HCT116 (cell line): Measurements from ENCODE around the gene KRT85. TPM values are rescaled to one million over a fixed set of nuclear protein-coding genes. Genes with fewer than 3 reads are reported as not detected.

Experiments
- ATAC-seq: fragments of 200-7000 bp; cut with Tn5 transposase; 2 replicates; pipeline ENCODE4 v1.9.1; 2020; ENCODE audit warnings: mild to moderate bottlenecking, moderate library complexity
- BruUV-seq: library from RNA; stranded (reverse); fragments of 400-500 nt; replicated peaks from 2 replicates; lab custom pipeline; 2021; lab: Mats Ljungman, UMichigan
- CTCF ChIA-PET: fragments of 300-600 bp; sonication (Branson Sonifier 250); formaldehyde crosslinking; loops from one replicate; lab custom pipeline; 2021; ENCODE audit warnings: antibody characterized with exemption; lab: Charles Lee
- POLR2A ChIA-PET: fragments of 300-600, 350-600 bp; sonication (Branson Sonifier 250); formaldehyde crosslinking; loops from one replicate; lab custom pipeline; 2021; ENCODE audit warnings: antibody characterized with exemption; lab: Charles Lee
- RAD21 ChIA-PET, 2 experiments: fragments of 300-600 bp; sonication (Branson Sonifier 250); formaldehyde crosslinking; loops; one replicate each; lab custom pipeline; 2023; ENCODE audit warnings: low total read pairs in 2 of 2; ENCODE audit not compliant: uncharacterized antibody in 2 of 2, unreplicated experiment in 2 of 2, low non-redundant PET in 1 of 2; lab: Charles Lee
- DNase-seq: peaks from one replicate; pipeline ENCODE4 v3.0.0-alpha.2; 2010; ENCODE audit warnings: low read depth, low spot score
- H2AFZ ChIP-seq: fragments of 200-600 bp; shearing (Covaris generic), sonication (generic); 2 replicates; pipeline ENCODE4 v1.6.1; 2017; ENCODE audit warnings: low read depth, mixed run types, mixed read lengths, antibody characterized with exemption, low read length; ENCODE audit not compliant: poor library complexity, severe bottlenecking
- H3K27ac ChIP-seq: 2 replicates; pipeline ENCODE4 v1.5.1; 2012; ENCODE audit warnings: low read depth, low read length
- H3K27me3 ChIP-seq: fragments of 200-600 bp; sonication (generic); 2 replicates; pipeline ENCODE4 v1.6.1; 2016; ENCODE audit warnings: mixed run types, low read length, mixed read lengths; ENCODE audit not compliant: insufficient read depth
- H3K36me3 ChIP-seq, 2 experiments: fragments of 200-500 bp in 1 of 2; fragments of 200-600 bp in 1 of 2; sonication (Bioruptor generic) in 1 of 2; sonication (generic) in 1 of 2; 2 replicates each; pipeline versions ENCODE4 v1.5.1 to v1.6.1; 2014 to 2016; ENCODE audit warnings: low read length in 2 of 2, inconsistent platforms in 1 of 2, mixed read lengths in 1 of 2, mixed run types in 1 of 2; ENCODE audit not compliant: insufficient read depth in 2 of 2, control insufficient read depth in 1 of 2
- H3K4me1 ChIP-seq, 2 experiments: fragments of 200-600 bp in 1 of 2; sonication (generic) in 1 of 2; 2 replicates each; pipeline versions ENCODE4 v1.5.1 to v1.6.1; 2012 to 2017; ENCODE audit warnings: low read length in 2 of 2, inconsistent platforms in 1 of 2, mild to moderate bottlenecking in 1 of 2, mixed read lengths in 1 of 2, mixed run types in 1 of 2, moderate library complexity in 1 of 2; ENCODE audit not compliant: insufficient read depth in 2 of 2, control insufficient read depth in 1 of 2
- H3K4me2 ChIP-seq: fragments of 200-600 bp; sonication (generic); 2 replicates; pipeline ENCODE4 v1.6.1; 2017; ENCODE audit warnings: mixed run types, low read length, mixed read lengths
- H3K4me3 ChIP-seq, 2 experiments: fragments of 200-600 bp in 1 of 2; sonication (generic) in 1 of 2; replicated peaks in 1 of 2; 2 replicates each; pipeline ENCODE4 v1.5.1; 2011 to 2016; ENCODE audit warnings: low read length in 2 of 2, control low read depth in 1 of 2, low read depth in 1 of 2, mild to moderate bottlenecking in 1 of 2, mixed read lengths in 1 of 2, mixed run types in 1 of 2
- H3K79me2 ChIP-seq: fragments of 200-600 bp; sonication (generic); 2 replicates; pipeline ENCODE4 v1.6.1; 2017; ENCODE audit warnings: mild to moderate bottlenecking, mixed run types, low read length, moderate library complexity, mixed read lengths; ENCODE audit not compliant: insufficient read depth
- H3K9ac ChIP-seq: fragments of 200-600 bp; sonication (generic); 2 replicates; pipeline ENCODE4 v1.6.1; 2016; ENCODE audit warnings: low read length, mixed read lengths
- H3K9me2 ChIP-seq: fragments of 200-600 bp; sonication (generic), shearing (Covaris generic); 2 replicates; pipeline ENCODE4 v1.6.1; 2017; ENCODE audit warnings: mixed run types, mild to moderate bottlenecking, moderate library complexity; ENCODE audit not compliant: insufficient read depth
- H3K9me3 ChIP-seq, 2 experiments: fragments of 200-500 bp in 1 of 2; fragments of 200-600 bp in 1 of 2; sonication (Bioruptor generic) in 1 of 2; sonication (generic) in 1 of 2; 2 replicates each; pipeline ENCODE4 v1.6.1; 2014 to 2017; ENCODE audit warnings: low read length in 2 of 2, mixed read lengths in 2 of 2, inconsistent platforms in 1 of 2, low read depth in 1 of 2, mild to moderate bottlenecking in 1 of 2, mixed run types in 1 of 2, moderate library complexity in 1 of 2; ENCODE audit not compliant: control insufficient read depth in 1 of 2, insufficient read depth in 1 of 2
- H4K20me1 ChIP-seq: fragments of 200-600 bp; sonication (generic), shearing (Covaris generic); 2 replicates; pipeline ENCODE4 v1.6.1; 2017; ENCODE audit warnings: mixed run types, mild to moderate bottlenecking, moderate library complexity; ENCODE audit not compliant: insufficient read depth
- EGR1 ChIP-seq: IDR thresholded peaks from 2 replicates; pipeline ENCODE4 v1.6.1; 2012; ENCODE audit warnings: low read depth
- ELF1 ChIP-seq: IDR thresholded peaks from 2 replicates; pipeline ENCODE4 v1.6.1; 2012; ENCODE audit warnings: low read depth, borderline replicate concordance
- EZH2 ChIP-seq: fragments of 200-600 bp; sonication (generic); IDR thresholded peaks from 2 replicates; pipeline ENCODE4 v1.6.1; 2017; ENCODE audit warnings: antibody characterized with exemption, mixed run types
- FOSL1 ChIP-seq: IDR thresholded peaks from 2 replicates; pipeline ENCODE4 v1.6.1; 2012; ENCODE audit warnings: low read depth
- JUND ChIP-seq: IDR thresholded peaks from 2 replicates; pipeline ENCODE4 v1.6.1; 2012
- POLR2AphosphoS5 ChIP-seq: IDR thresholded peaks from 2 replicates; pipeline ENCODE4 v1.6.1; 2011; ENCODE audit warnings: mild to moderate bottlenecking, low read depth, low read length, moderate library complexity
- RAD21 ChIP-seq: IDR thresholded peaks from 2 replicates; pipeline ENCODE4 v1.6.1; 2012; ENCODE audit warnings: low read depth, mild to moderate bottlenecking
- SIN3A ChIP-seq: IDR thresholded peaks from 2 replicates; pipeline ENCODE4 v1.6.1; 2012; ENCODE audit warnings: low read depth
- SRF ChIP-seq: IDR thresholded peaks from 2 replicates; pipeline ENCODE4 v1.6.1; 2012; ENCODE audit warnings: low read depth
- YY1 ChIP-seq: IDR thresholded peaks from 2 replicates; pipeline ENCODE4 v1.6.1; 2011; ENCODE audit warnings: low read length, low read depth, moderate library complexity, mild to moderate bottlenecking; ENCODE audit not compliant: insufficient replicate concordance; ENCODE audit errors: extremely low read depth
- ZFX ChIP-seq: fragments of 450-650 bp; IDR thresholded peaks from 2 replicates; pipeline ENCODE4 v1.6.1; 2017
- ZNF274 ChIP-seq: fragments of 200-500 bp; sonication (Bioruptor generic); IDR thresholded peaks from 2 replicates; pipeline ENCODE4 v1.6.1; 2014; ENCODE audit warnings: mild to moderate bottlenecking, low read depth, low read length, inconsistent platforms
- intact Hi-C: fragments of 100-400 bp; cut with micrococcal nuclease; formaldehyde crosslinking; loops from 2 replicates; pipeline ENCODE4 v1.10.0; 2022
- total RNA-seq: library from RNA; stranded (reverse); gene quantifications from one replicate; pipeline ENCODE4 v1.2.1, GENCODE V29; 2021; ENCODE audit not compliant: unreplicated experiment
- TF ChIP-seq, protein P1 (sequence below): IDR thresholded peaks from 2 replicates; pipeline ENCODE4 v1.6.1; 2011; ENCODE audit warnings: mild to moderate bottlenecking, low read length, moderate library complexity; ENCODE audit not compliant: insufficient replicate concordance; ENCODE audit errors: extremely low read depth
- TF ChIP-seq, protein P2 (sequence below): IDR thresholded peaks from 2 replicates; pipeline ENCODE4 v1.6.1; 2012

Gene KRT85
- total RNA-seq, 1 experiment from 2014 or later, result not detected

GRCh38 chr12:52332381-52332780, 34.9 kb downstream of the KRT85 start:
- H3K79me2 ChIP-seq, result no peaks in the 10 kb centered on the region
- TF ChIP-seq ZNF274 (no peak), ZFX (no peak), POLR2AphosphoS5 (no peak), EGR1 (no peak), JUND (no peak), YY1 (no peak), SRF (no peak)
- TF ChIP-seq, protein P1, sequence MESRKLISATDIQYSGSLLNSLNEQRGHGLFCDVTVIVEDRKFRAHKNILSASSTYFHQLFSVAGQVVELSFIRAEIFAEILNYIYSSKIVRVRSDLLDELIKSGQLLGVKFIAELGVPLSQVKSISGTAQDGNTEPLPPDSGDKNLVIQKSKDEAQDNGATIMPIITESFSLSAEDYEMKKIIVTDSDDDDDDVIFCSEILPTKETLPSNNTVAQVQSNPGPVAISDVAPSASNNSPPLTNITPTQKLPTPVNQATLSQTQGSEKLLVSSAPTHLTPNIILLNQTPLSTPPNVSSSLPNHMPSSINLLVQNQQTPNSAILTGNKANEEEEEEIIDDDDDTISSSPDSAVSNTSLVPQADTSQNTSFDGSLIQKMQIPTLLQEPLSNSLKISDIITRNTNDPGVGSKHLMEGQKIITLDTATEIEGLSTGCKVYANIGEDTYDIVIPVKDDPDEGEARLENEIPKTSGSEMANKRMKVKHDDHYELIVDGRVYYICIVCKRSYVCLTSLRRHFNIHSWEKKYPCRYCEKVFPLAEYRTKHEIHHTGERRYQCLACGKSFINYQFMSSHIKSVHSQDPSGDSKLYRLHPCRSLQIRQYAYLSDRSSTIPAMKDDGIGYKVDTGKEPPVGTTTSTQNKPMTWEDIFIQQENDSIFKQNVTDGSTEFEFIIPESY, result no peak
- H3K9me2 ChIP-seq, result no peaks in the 10 kb centered on the region
- no peak overlapping the region for H2AFZ ChIP-seq
- H3K36me3 ChIP-seq, result no peaks in the 10 kb centered on the region
- no peak overlapping the region for H3K4me2 ChIP-seq
- no TSS peak for BruUV-seq
- no peaks in the 10 kb centered on the region for H3K9me3 ChIP-seq
- H3K4me1 ChIP-seq, result peaks cover 0 to 17% of the 10 kb centered on the region in 2 experiments; a peak in 2 of 4 replicates
- no peak overlapping the region for H3K4me3 ChIP-seq
- H3K27me3 ChIP-seq, result no peaks in the 10 kb centered on the region
- no peak for ATAC-seq
- ChIA-PET POLR2A (interaction anchor here (0.9 kb wide), 1 partner anchor 24 kb away, joined by 4 read pairs; no protein-coding TSS in a partner anchor), CTCF (no interaction called here), RAD21 (no interaction called here)
- no peak overlapping the region for H3K27ac ChIP-seq
- H3K9ac ChIP-seq, result no peak overlapping the region
- H4K20me1 ChIP-seq, result no peaks in the 10 kb centered on the region
- no peak for DNase-seq
- intact Hi-C loops, result no loop called here

GRCh38 chr12:52331833-52332232, 35.4 kb downstream of the KRT85 start:
- Histone ChIP-seq H3K27ac (no peak overlapping the region), H3K79me2 (no peaks in the 10 kb centered on the region), H3K9ac (no peak overlapping the region), H3K9me3 (no peaks in the 10 kb centered on the region), H3K4me3 (no peak overlapping the region), H3K36me3 (no peaks in the 10 kb centered on the region), H3K27me3 (no peaks in the 10 kb centered on the region), H3K9me2 (no peaks in the 10 kb centered on the region), H4K20me1 (no peaks in the 10 kb centered on the region), H3K4me1 (peaks cover 0 to 18% of the 10 kb centered on the region in 2 experiments; a peak in 2 of 4 replicates), H2AFZ (no peak overlapping the region), H3K4me2 (no peak overlapping the region)
- ChIA-PET RAD21 (no interaction called here), CTCF (interaction anchor here (1.0 to 1.5 kb wide), 2 partner anchors 16 to 547 kb away, joined by 3 read pairs; no protein-coding TSS in a partner anchor), POLR2A (interaction anchor here (1.2 kb wide), 1 partner anchor 51 kb away, joined by 3 read pairs; no protein-coding TSS in a partner anchor)
- DNase-seq (no peak), ATAC-seq (no peak)
- BruUV-seq, result no TSS peak
- intact Hi-C loops, result no loop called here
- TF ChIP-seq, protein P2, sequence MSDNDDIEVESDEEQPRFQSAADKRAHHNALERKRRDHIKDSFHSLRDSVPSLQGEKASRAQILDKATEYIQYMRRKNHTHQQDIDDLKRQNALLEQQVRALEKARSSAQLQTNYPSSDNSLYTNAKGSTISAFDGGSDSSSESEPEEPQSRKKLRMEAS, result no peak
- TF ChIP-seq ELF1 (no peak), JUND (no peak), ZFX (no peak), SIN3A (no peak), SRF (no peak), EZH2 (no peak), RAD21 (no peak), POLR2AphosphoS5 (no peak), FOSL1 (no peak), EGR1 (no peak)
- TF ChIP-seq, protein P1, result no peak
